Liver (tissue), 9 donors: Measurements from ENCODE around the gene PTRH1. TPM values are rescaled to one million over a fixed set of nuclear protein-coding genes. Genes with fewer than 3 reads are reported as not detected.

ENCODE experiments used
- DNase-seq: peaks from one replicate; pipeline ENCODE4 v3.0.0-alpha.2; 2017; ENCODE audit warnings: low spot score
- H3K27ac ChIP-seq, 2 donors: one replicate each; pipeline ENCODE4 v1.7.0; 2013; ENCODE audit warnings: inconsistent platforms in 2 of 2, low read length in 2 of 2, control low read depth in 1 of 2, low read depth in 1 of 2, mild to moderate bottlenecking in 1 of 2
- H3K27me3 ChIP-seq, 4 donors: one replicate each; pipeline versions ENCODE4 v1.6.1 to v1.7.0; 2013; ENCODE audit warnings: low read length in 3 of 4, inconsistent platforms in 1 of 4, mild to moderate bottlenecking in 1 of 4, moderate library complexity in 1 of 4; ENCODE audit not compliant: control insufficient read depth in 4 of 4, insufficient read depth in 4 of 4
- H3K36me3 ChIP-seq, 4 donors: one replicate each; pipeline versions ENCODE4 v1.6.1 to v1.7.0; 2013; ENCODE audit warnings: low read length in 3 of 4, mild to moderate bottlenecking in 3 of 4, low read depth in 1 of 4, moderate library complexity in 1 of 4; ENCODE audit not compliant: control insufficient read depth in 4 of 4, insufficient read depth in 3 of 4
- H3K4me1 ChIP-seq, 4 donors: one replicate each; pipeline versions ENCODE4 v1.6.1 to v1.7.0; 2013; ENCODE audit warnings: low read length in 3 of 4, mild to moderate bottlenecking in 3 of 4, moderate library complexity in 1 of 4; ENCODE audit not compliant: control insufficient read depth in 4 of 4, insufficient read depth in 4 of 4
- H3K4me3 ChIP-seq, 3 donors: one replicate each; pipeline versions ENCODE4 v1.6.1 to v1.7.0; 2013; ENCODE audit warnings: low read length in 3 of 3, control low read depth in 1 of 3, low read depth in 1 of 3, mild to moderate bottlenecking in 1 of 3
- H3K9ac ChIP-seq, 2 donors: one replicate each; pipeline ENCODE4 v1.7.0; 2013; ENCODE audit warnings: low read length in 2 of 2, mild to moderate bottlenecking in 2 of 2, moderate library complexity in 2 of 2, control low read depth in 1 of 2, low read depth in 1 of 2
- H3K9me3 ChIP-seq, 4 donors: one replicate each; pipeline versions ENCODE4 v1.6.1 to v1.7.0; 2013; ENCODE audit warnings: low read length in 3 of 4; ENCODE audit not compliant: control insufficient read depth in 4 of 4
- CTCF ChIP-seq: fragments of 150-350 bp; IDR thresholded peaks from 2 replicates; pipeline ENCODE4 v1.5.1; 2017; ENCODE audit warnings: improper control_type of control experiment, low read depth, low read length; ENCODE audit not compliant: missing input control
- EGR1 ChIP-seq, 2 donors: IDR thresholded peaks; 2 replicates each; pipeline ENCODE4 v1.6.1; 2016 to 2018; ENCODE audit warnings: antibody characterized with exemption in 2 of 2, low read depth in 2 of 2
- FOXA1 ChIP-seq: IDR thresholded peaks from 2 replicates; pipeline ENCODE4 v1.6.1; 2016; ENCODE audit warnings: antibody characterized with exemption
- FOXA2 ChIP-seq: IDR thresholded peaks from 2 replicates; pipeline ENCODE4 v1.6.1; 2016; ENCODE audit warnings: antibody characterized with exemption
- GABPA ChIP-seq, 2 donors: IDR thresholded peaks in 1 of 2; conservative IDR thresholded peaks in 1 of 2; 2 replicates each; pipeline ENCODE4 v1.6.1; 2016; ENCODE audit warnings: antibody characterized with exemption in 2 of 2, mild to moderate bottlenecking in 1 of 2, moderate library complexity in 1 of 2
- HNF4A ChIP-seq, 2 donors: conservative IDR thresholded peaks; 2 replicates each; pipeline ENCODE4 v1.6.1; 2016; ENCODE audit warnings: antibody characterized with exemption in 2 of 2, mild to moderate bottlenecking in 2 of 2
- HNF4G ChIP-seq: IDR thresholded peaks from 2 replicates; pipeline ENCODE4 v1.6.1; 2016; ENCODE audit warnings: antibody characterized with exemption
- JUND ChIP-seq, 2 donors: IDR thresholded peaks; 2 replicates each; pipeline ENCODE4 v1.6.1; 2016; ENCODE audit warnings: antibody characterized with exemption in 2 of 2
- MAX ChIP-seq: IDR thresholded peaks from 2 replicates; pipeline ENCODE4 v1.6.1; 2016; ENCODE audit warnings: antibody characterized with exemption
- NR2F2 ChIP-seq: IDR thresholded peaks from 2 replicates; pipeline ENCODE4 v1.6.1; 2016; ENCODE audit warnings: antibody characterized with exemption
- RAD21 ChIP-seq, 2 donors: IDR thresholded peaks; 2 replicates each; pipeline ENCODE4 v1.6.1; 2016; ENCODE audit warnings: antibody characterized with exemption in 2 of 2, mild to moderate bottlenecking in 2 of 2
- REST ChIP-seq: IDR thresholded peaks from 2 replicates; pipeline ENCODE4 v1.6.1; 2016; ENCODE audit warnings: antibody characterized with exemption, mild to moderate bottlenecking
- RXRA ChIP-seq, 2 donors: IDR thresholded peaks; 2 replicates each; pipeline ENCODE4 v1.6.1; 2017 to 2018; ENCODE audit warnings: antibody characterized with exemption in 2 of 2, mild to moderate bottlenecking in 1 of 2
- SP1 ChIP-seq: IDR thresholded peaks from 2 replicates; pipeline ENCODE4 v1.6.1; 2018; ENCODE audit warnings: antibody characterized with exemption, mild to moderate bottlenecking
- TAF1 ChIP-seq: conservative IDR thresholded peaks from 2 replicates; pipeline ENCODE4 v1.6.1; 2016; ENCODE audit warnings: antibody characterized with exemption, mild to moderate bottlenecking
- YY1 ChIP-seq: IDR thresholded peaks from 2 replicates; pipeline ENCODE4 v1.6.1; 2016; ENCODE audit warnings: antibody characterized with exemption, mild to moderate bottlenecking
- ZBTB33 ChIP-seq: IDR thresholded peaks from 2 replicates; pipeline ENCODE4 v1.6.1; 2016; ENCODE audit warnings: antibody characterized with exemption
- WGBS: extraction: QIAGEN DNeasy Blood & Tissue Kit; methylation state at CpG from one replicate; pipeline ENCODE4 v1.1.7; 2013; 5-methylcytosine and 5-hydroxymethylcytosine counted together
- polyA plus RNA-seq, 2 donors: library from polyadenylated mRNA; stranded (reverse) in 1 of 2; unstranded in 1 of 2; fragments of 200-250 nt in 1 of 2; fragments of >200 nt in 1 of 2; fragmentation: Nextera tagmentation in 1 of 2; extraction: Ambion mirVana in 1 of 2; gene quantifications; one replicate each; pipeline versions ENCODE4 v1.2.1 to v1.2.3, GENCODE V29; 2013 to 2015
- total RNA-seq, 2 donors: library from RNA; depleted of rRNA; stranded (reverse); fragments of >200 nt; gene quantifications; one replicate each; pipeline ENCODE4 v1.2.3, GENCODE V29; 2014
- TF ChIP-seq, protein P1 (sequence below): IDR thresholded peaks from 2 replicates; pipeline ENCODE4 v1.6.1; 2016; ENCODE audit warnings: antibody characterized with exemption
- donor health status: healthy.
- donor health status: healthy.
- donor health status: healthy.
- donor health status: healthy.
- donor health status: healthy.

Gene PTRH1
- total and polyA plus RNA-seq, 4 donors, result 6.7 to 21.6 (median 9.7) TPM

DNA sequence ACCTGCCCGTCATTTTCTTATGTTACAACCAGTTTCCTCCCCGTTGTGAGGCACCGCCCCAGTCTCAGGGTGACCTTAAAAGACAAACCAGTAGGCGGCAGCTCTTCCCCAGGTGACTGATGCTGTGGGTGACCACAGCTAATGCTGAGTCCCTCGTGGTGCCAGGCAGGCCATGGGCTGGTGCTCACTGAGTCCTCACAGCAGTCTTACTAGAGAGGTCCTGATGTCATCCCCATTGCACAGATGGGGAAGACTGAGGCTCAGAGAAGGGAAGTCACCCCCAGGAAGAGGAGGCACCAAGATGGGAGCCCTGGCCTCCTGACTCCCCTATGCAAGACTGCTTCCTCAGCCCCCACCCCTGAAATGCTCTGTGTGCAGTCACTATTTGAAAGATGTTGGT lies 7.7 kb downstream of the PTRH1 start:
- Histone ChIP-seq H3K4me3 (no peak overlapping the region), H3K4me1 (no peaks in the 10 kb centered on the region), H3K27me3 (no peaks in the 10 kb centered on the region), H3K36me3 (no peaks in the 10 kb centered on the region), H3K9me3 (no peaks in the 10 kb centered on the region), H3K9ac (no peak overlapping the region), H3K27ac (no peak overlapping the region)
- no peak for TF ChIP-seq HNF4A (conservative IDR thresholded peaks at IDR 0.05)
- no peak for TF ChIP-seq FOXA2
- no peak for TF ChIP-seq MAX
- TF ChIP-seq CTCF, result no peak
- no peak for TF ChIP-seq TAF1
- TF ChIP-seq SP1, result no peak
- no peak for TF ChIP-seq REST
- no peak for TF ChIP-seq RXRA (IDR thresholded peaks at IDR 0.05)
- TF ChIP-seq YY1, result no peak
- TF ChIP-seq GABPA (IDR thresholded peaks at IDR 0.05 in 1 of 2, conservative IDR thresholded peaks at IDR 0.05 in 1 of 2), result no peak
- no peak for TF ChIP-seq JUND (IDR thresholded peaks at IDR 0.05)
- TF ChIP-seq, protein P1, sequence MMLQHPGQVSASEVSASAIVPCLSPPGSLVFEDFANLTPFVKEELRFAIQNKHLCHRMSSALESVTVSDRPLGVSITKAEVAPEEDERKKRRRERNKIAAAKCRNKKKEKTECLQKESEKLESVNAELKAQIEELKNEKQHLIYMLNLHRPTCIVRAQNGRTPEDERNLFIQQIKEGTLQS, result no peak
- no peak for TF ChIP-seq FOXA1
- TF ChIP-seq NR2F2, result no peak
- no peak for TF ChIP-seq HNF4G
- no peak for TF ChIP-seq ZBTB33
- no peak for TF ChIP-seq RAD21 (IDR thresholded peaks at IDR 0.05)
- TF ChIP-seq EGR1 (IDR thresholded peaks at IDR 0.05; ENCODE audit: low read depth in 2 of 2), result no peak
- no peak for DNase-seq
- WGBS, result 48% methylated on average over 5 of the region's 5 CpGs

DNA sequence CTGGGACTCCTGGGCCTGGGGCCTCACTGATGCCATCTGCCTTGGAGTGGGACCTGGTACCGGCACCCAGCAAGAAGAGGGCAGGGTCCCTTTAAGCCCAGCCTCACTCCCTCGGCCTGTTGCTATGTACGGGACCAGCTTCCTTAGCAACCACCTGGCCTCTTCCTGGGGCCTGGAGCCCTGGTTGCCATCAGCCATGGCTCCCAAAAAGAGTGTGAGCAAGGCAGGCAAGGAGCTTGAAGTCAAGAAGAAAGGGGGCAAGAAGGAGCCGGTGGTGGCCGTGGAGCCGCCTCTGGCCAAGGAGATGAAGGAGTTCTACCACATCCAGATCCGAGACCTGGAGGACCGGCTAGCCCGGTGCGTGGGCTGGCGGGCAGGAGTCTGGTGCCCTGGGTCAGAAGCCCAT lies 8.6 kb downstream of the PTRH1 start, which contains the start of gene CFAP157:
CFAP157 (plus strand) TSS at position 153 of the 406 bp plus-strand sequence; CDS start at position 197, 44 bp downstream.
- TF ChIP-seq HNF4G, result no peak
- no peak for TF ChIP-seq FOXA1
- TF ChIP-seq YY1, result no peak
- TF ChIP-seq HNF4A (conservative IDR thresholded peaks at IDR 0.05), result no peak
- Histone ChIP-seq H3K9me3 (no peaks in the 10 kb centered on the region), H3K27me3 (no peaks in the 10 kb centered on the region), H3K36me3 (no peaks in the 10 kb centered on the region), H3K4me3 (no peak within 1 kb of the TSS), H3K4me1 (no peaks in the 10 kb centered on the region), H3K27ac (no peak within 1 kb of the TSS), H3K9ac (no peak within 1 kb of the TSS)
- 65% methylated on average over 11 of the region's 11 CpGs for WGBS
- DNase-seq, result no peak
